ENCODE measurements around the gene SESTD1.

The SESTD1 gene

DNA sequence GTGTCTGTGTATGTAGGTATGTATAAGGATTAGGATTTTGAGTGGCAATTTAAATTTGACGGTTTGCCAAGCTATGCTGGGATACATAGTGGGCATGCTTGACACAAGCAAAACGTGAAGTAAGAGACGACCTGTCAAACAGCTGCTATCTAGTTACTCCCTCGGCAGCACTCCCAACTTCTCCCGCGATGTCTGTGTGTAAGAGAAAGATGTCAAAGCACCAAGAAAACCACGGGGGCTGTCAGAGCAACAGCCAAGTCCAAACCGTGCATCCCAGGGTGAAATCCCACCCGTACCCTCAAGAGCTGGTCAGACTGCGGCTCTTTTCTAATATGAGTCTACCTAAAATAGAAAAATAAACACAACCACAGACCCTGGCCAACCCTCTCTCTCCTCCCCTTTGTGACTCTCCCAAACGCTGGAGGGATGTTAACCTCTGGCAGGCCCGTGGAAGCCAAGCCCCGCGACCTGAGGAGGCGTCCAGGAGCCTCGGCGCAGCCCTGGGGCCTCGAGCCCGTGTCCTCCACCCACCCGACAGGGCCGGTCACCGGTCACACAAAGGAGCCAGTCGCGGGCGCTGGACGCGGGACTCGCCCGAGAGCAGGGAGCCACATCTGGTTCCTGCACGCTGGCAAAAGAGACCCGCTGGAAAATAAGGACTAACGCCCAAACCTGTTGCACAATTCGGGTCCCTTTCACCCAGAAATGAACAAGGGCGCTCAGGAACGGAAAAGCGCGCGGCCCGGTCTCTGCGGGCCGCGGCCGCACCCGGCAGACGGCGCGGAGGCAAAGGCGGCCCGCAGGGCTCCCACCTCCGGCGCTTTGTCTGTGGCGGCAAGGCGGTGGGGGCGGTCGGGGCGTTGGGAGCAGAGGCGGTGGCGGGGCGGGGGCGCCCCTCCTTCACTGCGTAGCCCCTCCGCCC is 925 bp downstream of the SESTD1 start:
- Histone ChIP-seq H3K4me1 (ENCODE audit: insufficient read depth, low read length, poor library complexity, severe bottlenecking) (peaks cover 53% of the 10 kb centered on the region), H3K4me2 (ENCODE audit: low read depth, low read length, poor library complexity, severe bottlenecking) (peak overlapping the region; percentile 87), H3K79me2 (ENCODE audit: insufficient read depth, low read length) (peaks cover 53% of the 10 kb centered on the region), H3K9me3 (ENCODE audit: insufficient read depth, low read depth, low read length) (peaks cover 4% of the 10 kb centered on the region; the same call in 1 of the 2 replicates), H3F3A (ENCODE audit: low read depth) (0 out of 2 replicates have a peak, but pooled peaks cover 5% of the 10 kb centered on the region), H3K27me3 (ENCODE audit: insufficient read depth, low read length, poor library complexity, severe bottlenecking) (no peaks in the 10 kb centered on the region), H4K20me1 (ENCODE audit: insufficient read depth, low read length, poor library complexity, severe bottlenecking) (peaks cover 44% of the 10 kb centered on the region), H3K9ac (ENCODE audit: low read depth, low read length, poor library complexity, severe bottlenecking) (peak overlapping the region; percentile 81), H2AFZ (ENCODE audit: low read length) (peak overlapping the region; percentile 83), H3K36me3 (ENCODE audit: insufficient read depth, low read length) (no peaks in the 10 kb centered on the region; the same call in 1 of the 2 replicates), H3K9me2 (replicated peaks; ENCODE audit: low read depth, low read length) (no peaks in the 10 kb centered on the region), H3K4me3 (ENCODE audit: low read length, poor library complexity, severe bottlenecking) (peak overlapping the region; percentile 94)
- no peak for TF ChIP-seq CTCF (conservative IDR thresholded peaks at IDR 0.05; ENCODE audit: low read length)

DNA sequence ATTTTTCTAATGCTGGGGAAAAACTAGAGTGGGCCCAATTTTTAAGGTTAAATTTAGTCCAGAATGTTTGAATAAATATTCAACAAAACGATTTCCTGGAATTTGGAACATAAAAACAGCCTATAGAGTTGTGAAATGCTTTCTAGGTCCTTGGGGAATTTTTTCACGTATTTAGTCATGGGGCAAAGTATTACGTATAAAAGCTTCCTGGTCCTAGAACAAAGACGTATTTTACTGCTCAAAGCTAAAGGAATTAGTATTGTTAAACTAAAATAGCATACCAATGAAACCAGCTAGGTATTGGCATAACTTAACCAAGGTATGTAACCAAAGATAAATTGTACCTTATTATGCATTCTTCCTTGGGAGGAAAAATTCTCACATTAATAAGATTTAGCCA is 1.6 kb downstream of the SESTD1 start:
- Histone ChIP-seq H3K9ac (ENCODE audit: low read depth, low read length, poor library complexity, severe bottlenecking) (peak overlapping the region; percentile 81), H3K36me3 (ENCODE audit: insufficient read depth, low read length) (no peaks in the 10 kb centered on the region; the same call in 1 of the 2 replicates), H3F3A (ENCODE audit: low read depth) (0 out of 2 replicates have a peak, but pooled peaks cover 5% of the 10 kb centered on the region), H3K4me1 (ENCODE audit: insufficient read depth, low read length, poor library complexity, severe bottlenecking) (peaks cover 55% of the 10 kb centered on the region), H3K4me2 (ENCODE audit: low read depth, low read length, poor library complexity, severe bottlenecking) (peak overlapping the region; percentile 87), H3K9me2 (replicated peaks; ENCODE audit: low read depth, low read length) (no peaks in the 10 kb centered on the region), H3K27me3 (ENCODE audit: insufficient read depth, low read length, poor library complexity, severe bottlenecking) (no peaks in the 10 kb centered on the region), H3K79me2 (ENCODE audit: insufficient read depth, low read length) (peaks cover 60% of the 10 kb centered on the region), H4K20me1 (ENCODE audit: insufficient read depth, low read length, poor library complexity, severe bottlenecking) (peaks cover 51% of the 10 kb centered on the region), H3K4me3 (ENCODE audit: low read length, poor library complexity, severe bottlenecking) (peak overlapping the region; percentile 94), H2AFZ (ENCODE audit: low read length) (no peak overlapping the region), H3K9me3 (ENCODE audit: insufficient read depth, low read depth, low read length) (peaks cover 4% of the 10 kb centered on the region; the same call in 1 of the 2 replicates)
- no peak for TF ChIP-seq CTCF (conservative IDR thresholded peaks at IDR 0.05; ENCODE audit: low read length)
- TF ChIP-seq EZH2phosphoT487 (IDR thresholded peaks at IDR 0.05; ENCODE audit: borderline replicate concordance) = no peak

GRCh38 chr2:179262077-179262660 is 2.5 kb downstream of the SESTD1 start:
- peaks cover 62% of the 10 kb centered on the region for H3K4me1 ChIP-seq (ENCODE audit: insufficient read depth, low read length, poor library complexity, severe bottlenecking)
- 0 out of 2 replicates have a peak, but pooled peaks cover 5% of the 10 kb centered on the region for H3F3A ChIP-seq (ENCODE audit: low read depth)
- peak overlapping the region; percentile 87 for H3K4me2 ChIP-seq (ENCODE audit: low read depth, low read length, poor library complexity, severe bottlenecking)
- H2AFZ ChIP-seq (ENCODE audit: low read length) = no peak overlapping the region
- H3K4me3 ChIP-seq (ENCODE audit: low read length, poor library complexity, severe bottlenecking) = peak overlapping the region; percentile 94
- peaks cover 4% of the 10 kb centered on the region; the same call in 1 of the 2 replicates for H3K9me3 ChIP-seq (ENCODE audit: insufficient read depth, low read depth, low read length)
- H3K36me3 ChIP-seq (ENCODE audit: insufficient read depth, low read length) = no peaks in the 10 kb centered on the region; the same call in 1 of the 2 replicates
- no peaks in the 10 kb centered on the region for H3K27me3 ChIP-seq (ENCODE audit: insufficient read depth, low read length, poor library complexity, severe bottlenecking)
- no peaks in the 10 kb centered on the region for H3K9me2 ChIP-seq (replicated peaks; ENCODE audit: low read depth, low read length)
- peaks cover 69% of the 10 kb centered on the region for H3K79me2 ChIP-seq (ENCODE audit: insufficient read depth, low read length)
- peaks cover 54% of the 10 kb centered on the region for H4K20me1 ChIP-seq (ENCODE audit: insufficient read depth, low read length, poor library complexity, severe bottlenecking)
- TF ChIP-seq EZH2phosphoT487 (IDR thresholded peaks at IDR 0.05; ENCODE audit: borderline replicate concordance) = no peak
- TF ChIP-seq CTCF (conservative IDR thresholded peaks at IDR 0.05; ENCODE audit: low read length) = 0 out of 2 replicates have a peak, but pooled peaks have one; percentile 8
- H3K9ac ChIP-seq (ENCODE audit: low read depth, low read length, poor library complexity, severe bottlenecking) = peak overlapping the region; percentile 81

Data from Loucy (cell line).